HG03432 (cell line): Measurements from ENCODE around the gene SPTAN1.
"Not testable (repeated sequence)": the region's sequence is repeated elsewhere in the genome, so short reads cannot be mapped to it uniquely, and the experiment has no call there.

ENCODE experiments used
- ATAC-seq: cut with Tn5 transposase; IDR thresholded peaks from one replicate; pipeline ENCODE4 v1.9.1; 2021; ENCODE audit warnings: mild to moderate bottlenecking, moderate library complexity; ENCODE audit not compliant: unreplicated experiment

SPTAN1 gene

DNA sequence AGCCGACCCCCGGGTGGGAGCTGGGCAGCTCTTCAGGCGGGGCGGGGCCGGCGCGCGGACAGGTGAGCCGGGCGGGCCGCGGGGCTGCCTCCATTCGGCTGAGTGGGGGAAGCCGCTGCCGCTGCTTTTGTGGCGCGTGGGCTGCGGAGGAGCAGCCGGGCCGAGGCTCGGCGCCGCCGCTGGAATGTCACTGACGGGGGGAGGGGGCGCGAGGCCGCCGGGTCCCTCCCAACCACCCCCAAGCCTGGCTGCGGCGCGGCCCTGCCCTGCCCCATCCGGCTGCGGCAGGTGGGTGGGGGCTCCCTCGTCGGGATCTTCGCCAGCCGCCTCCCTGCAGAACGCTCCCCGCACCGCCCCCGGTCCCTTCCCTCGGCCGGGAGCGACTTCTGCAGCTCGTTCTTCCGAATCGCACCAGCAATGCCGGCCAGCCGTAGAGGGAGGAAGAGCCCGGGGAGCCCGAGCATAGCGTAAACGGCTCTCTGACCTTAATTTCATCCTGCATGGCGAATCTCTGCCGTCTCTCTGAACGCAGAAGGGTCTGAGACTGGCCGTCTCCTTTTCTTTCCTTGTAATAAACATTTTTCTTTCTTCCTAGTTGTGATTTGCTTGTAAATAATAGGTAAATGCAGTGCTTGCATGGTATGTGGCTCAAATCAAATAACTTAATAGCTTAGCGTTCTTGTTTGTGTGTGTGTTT is 505 bp downstream of the SPTAN1 start:
- peak; percentile 38 for ATAC-seq

DNA sequence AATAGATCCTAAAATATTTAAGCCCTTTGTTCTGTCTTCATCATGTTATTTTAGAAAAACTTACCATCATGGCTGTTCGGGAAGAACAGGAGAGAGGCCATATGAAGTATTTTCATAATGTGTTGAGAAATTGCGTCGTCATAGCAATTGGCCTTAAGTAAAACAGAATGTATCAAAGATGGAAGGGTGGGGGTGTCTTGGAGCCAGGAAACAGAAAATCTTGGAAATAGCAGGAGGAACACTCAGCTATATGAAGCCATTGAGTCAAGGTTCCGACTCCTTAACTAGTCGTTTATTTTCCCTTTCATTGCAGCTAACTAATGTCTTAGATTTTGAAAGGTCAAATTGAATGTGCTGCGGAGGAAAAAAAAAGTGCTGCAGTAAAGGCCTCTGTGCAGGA is 1.3 kb downstream of the SPTAN1 start:
- ATAC-seq = no peak

DNA sequence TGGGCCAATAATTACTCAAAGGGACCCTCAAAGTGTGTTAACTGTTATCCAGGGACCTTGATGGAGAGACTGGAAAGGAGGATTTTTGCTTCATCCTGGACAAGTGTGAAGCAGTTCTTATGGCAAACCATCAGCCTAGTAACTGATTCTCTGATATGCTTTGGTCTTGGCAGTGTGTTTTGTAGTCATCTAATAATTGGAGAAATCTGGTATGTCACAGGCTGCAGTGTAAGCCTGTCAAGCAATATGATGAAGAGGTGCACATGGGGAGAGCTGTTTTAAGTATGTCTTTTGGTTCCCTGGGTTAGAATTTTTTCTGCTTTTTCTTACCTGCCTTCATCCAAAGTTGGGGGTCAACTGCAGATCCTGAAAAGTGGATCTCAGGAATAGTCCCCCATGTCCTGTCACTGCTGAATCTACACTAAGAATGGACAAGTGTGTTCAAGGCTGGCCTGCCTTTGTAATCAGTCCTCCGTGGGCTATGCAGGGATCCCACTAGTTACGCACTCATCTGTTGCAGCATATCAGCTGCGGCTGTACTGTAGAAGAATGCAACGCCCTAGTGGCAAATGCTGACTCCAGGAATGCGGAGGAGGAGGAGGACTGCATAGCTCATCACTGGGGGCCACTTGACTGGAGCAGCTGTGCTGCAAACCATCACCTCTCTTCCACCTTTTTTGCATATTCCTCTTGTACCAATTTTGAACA is 1.9 kb downstream of the SPTAN1 start:
- no peak for ATAC-seq

DNA sequence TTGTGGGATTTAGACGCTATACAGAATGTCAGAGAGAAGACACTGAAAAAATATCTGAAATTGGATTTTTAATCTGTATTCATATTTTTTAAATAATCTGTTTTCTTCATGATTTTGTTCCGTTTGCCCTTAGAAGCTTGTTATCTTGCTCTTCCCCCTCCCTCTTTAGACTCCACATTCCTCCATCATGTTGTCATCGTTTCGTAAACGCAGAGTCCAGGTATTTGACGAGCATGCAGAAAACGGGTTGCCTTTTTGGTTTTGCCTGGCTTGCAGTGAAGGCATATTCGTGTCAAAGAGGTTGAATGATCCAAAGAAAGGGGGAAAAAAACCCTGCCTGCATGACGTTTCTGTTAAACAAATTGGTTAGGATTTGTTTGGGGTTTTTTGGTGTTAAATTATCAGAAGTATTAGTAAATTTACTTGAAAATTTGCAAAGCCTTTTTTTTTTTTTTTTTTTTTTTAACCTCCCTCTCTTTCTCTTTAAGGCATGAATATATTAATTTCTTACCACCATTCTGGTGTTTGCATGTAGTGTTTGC is 2.9 kb downstream of the SPTAN1 start:
- ATAC-seq = no peak

DNA sequence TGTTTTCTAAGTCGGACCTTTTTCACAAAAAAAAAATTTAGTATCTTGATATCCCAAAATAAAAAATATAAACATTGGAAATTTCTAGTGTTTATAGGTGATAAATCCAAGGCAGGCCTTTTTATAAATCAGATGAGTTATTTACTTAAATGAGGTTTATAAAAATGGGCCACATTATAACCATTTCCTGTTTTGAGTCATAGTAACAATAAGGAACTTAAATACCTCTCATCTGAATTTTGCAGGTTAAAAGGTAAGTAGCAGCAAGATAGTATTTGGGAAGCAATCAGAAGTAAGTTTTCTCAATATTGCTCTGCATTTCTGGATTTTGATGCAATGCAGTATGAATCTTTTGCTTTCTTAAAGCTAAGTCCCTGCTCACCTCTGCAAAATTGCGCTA is 3.9 kb downstream of the SPTAN1 start:
- no peak for ATAC-seq

DNA sequence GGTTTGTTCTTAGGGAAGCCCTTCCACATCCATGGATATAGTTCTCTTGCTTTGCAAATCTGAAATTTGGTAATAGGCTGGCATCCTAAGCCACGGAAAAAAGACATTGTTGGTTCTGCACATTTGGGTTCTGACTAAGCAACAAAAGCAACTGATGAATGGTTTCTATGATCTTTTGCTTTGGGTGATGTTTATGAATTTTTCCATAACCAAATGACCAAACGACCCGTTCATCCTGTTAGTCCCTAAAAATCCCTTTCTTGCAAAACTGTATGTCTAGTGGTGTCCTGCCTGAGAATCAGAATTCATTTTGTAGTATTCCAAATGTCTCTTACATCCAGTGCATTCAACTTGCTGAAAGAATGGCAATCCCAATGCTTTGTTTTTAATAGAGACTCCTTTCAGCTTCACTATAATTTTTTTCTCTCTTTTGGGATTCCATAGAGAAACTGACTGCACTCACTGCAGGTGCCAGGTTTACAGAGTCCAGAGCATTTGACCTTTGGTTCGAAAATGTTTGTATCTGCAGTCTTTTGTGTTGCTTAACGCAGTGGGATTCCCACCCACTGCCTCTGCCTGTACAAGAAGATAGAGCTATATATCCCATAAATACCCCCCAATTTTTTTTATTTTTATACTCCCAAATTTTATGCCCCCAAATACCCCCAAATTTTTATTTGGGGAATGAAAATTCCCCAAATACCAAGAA is 4.7 kb downstream of the SPTAN1 start:
- ATAC-seq = no peak

DNA sequence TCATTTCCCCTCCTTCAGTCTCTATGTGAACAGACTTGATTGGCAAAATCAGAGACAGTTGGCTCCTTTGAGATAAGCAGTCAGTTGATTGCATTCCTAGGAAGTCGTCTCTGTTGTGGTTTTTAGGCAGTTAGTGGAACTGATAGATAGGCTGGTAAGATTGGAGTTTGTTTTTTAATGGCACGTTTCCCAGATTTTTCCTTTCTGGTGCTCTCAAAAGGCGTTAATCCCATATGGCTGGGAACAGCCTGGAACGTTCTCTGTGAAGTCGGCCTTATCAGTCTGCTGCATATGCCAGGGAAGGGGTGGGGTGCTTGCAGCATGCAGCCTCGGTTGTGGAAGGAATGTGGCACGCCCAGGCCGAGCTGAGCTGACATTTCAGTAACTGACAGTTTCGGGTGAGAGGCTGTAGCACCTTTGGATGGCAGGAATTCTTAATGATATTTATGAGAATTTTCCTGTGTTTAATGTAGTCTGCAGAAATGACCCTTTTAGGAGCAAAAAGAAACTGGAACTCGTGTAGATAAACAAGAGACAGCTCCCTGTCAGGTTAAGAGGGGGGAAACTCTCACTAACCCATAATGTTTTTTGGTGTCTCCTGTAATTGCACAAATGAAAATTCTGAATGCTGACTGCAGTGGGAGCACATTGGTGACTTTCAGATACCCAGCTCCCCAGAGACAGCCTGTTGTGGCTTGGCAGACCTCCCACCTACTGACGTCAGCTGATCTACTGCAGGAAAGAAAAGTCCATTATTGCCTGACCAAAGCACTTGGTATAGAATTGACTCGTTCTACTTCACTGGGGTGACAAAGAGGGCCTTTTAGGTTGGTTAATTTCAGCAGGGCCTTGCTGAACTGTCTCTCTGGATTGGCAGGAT is 6.3 kb downstream of the SPTAN1 start:
- ATAC-seq = peak; percentile 77

DNA sequence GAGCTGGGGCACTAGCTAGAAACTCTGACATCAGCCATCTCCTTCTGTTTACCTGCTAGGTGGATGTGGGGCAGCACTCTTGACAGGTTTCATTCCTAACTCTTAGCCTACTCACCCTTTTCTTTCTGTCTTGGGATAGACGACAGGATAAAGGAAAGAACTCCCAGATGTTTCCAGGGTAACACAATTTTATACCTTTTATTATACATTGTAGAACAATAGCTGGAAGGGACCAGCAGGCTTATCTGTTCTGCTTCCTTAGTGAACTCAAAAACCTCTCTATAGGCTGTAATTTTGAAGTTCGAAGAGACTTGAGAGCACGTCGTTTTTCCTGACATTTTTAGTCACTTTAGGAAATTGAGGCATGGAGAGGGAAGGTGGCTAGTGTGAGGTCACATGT is 13.2 kb downstream of the SPTAN1 start:
- ATAC-seq = no peak

DNA sequence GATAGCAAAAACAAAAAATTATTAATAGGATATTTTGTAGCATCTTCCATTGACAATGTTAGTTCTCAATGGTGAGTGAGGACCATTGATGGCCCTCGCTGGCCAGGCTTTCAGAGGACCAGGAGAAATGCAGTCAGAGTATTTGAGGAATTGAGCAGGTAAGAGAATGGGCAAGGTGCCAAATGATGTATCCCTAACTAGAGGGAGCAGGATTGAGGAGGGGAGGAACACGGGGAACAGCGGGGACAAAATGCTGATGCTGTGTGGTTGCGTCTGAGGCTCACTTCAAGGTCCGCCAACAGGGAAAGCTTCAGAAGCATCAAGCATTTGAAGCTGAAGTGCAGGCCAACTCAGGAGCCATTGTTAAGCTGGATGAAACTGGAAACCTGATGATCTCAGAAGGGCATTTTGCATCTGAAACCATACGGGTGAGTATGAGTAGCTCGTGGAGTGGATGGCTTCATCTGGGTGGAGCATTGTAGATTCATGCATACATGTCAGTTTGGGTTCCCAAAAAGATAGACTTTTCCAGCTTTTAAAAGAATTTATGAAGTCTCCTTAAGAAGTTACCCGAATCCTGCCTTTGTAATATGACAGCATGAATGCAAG is 16.2 kb downstream of the SPTAN1 start:
- no peak for ATAC-seq

DNA sequence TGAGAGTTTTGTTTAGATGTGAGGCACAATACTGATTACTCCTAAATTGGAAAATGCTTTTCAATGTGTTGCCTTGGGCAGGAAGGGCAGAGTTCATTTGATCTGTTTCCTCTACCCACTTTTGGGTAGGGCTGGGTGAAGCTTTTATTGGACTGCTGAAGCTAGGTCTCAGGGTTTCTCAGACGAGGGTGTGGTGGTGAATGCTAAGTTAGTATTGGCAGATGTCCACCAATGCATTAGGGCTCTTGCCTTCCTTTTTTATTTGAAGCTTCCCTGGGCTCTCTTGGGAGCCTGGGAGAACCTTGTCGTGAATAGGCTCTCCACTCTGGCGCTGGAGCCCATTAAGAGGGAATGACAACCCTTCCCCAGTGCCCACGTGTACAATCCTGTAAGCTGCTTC is 23.1 kb downstream of the SPTAN1 start:
- ATAC-seq = no peak

DNA sequence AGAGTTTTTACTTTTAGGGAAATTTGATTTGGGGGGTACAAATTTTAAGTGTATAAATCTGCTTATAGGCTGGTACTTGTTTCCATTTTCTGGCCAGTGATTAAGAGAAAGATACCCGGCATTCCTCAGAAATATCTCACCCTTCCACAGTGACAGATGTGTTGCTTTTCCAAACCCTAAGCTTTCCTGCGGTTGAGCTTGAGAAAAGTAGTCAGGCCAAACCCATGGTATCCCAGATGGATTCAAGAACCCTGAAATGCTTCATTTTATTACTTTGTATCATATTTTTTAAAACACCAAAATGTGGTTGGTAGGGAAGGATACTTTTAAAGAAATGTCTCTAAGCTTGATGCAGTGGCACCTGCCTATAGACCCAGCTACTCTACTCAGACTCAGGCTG is 23.5 kb downstream of the SPTAN1 start:
- no peak for ATAC-seq

DNA sequence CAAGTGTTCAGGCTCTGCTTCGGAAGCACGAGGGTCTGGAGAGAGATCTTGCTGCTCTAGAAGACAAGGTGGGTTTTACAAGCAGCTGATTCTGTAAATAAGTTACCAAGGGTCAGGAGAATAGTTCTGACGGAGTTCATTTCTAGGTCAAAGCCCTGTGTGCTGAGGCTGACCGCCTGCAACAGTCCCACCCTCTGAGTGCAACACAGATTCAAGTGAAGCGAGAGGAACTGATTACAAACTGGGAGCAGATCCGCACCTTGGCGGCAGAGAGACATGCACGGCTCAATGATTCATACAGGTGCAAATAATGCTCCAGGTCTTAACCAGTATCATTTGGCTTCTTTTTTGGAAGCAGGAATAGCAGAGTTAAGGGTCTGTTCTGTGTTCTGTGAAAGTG is 24.8 kb downstream of the SPTAN1 start:
- ATAC-seq = no peak

DNA sequence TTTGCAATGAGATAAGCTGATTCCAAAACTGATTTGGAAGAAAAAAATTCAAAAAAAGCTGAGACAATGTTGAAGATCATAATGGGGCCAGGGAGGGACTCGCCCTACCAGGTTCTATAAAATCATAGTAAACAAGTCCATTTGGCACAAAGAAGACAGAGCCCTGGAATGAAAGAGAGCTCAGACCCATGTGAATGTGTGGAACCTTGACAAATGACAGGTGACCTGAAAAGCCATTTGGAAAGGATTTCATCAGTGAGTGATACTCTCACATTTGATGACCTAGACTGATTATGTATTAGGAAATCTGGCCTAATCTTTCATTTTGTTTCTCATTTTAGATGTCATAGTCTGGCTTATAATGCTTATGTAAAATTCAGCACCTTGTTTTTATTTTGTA is 26.8 kb downstream of the SPTAN1 start:
- no peak for ATAC-seq

DNA sequence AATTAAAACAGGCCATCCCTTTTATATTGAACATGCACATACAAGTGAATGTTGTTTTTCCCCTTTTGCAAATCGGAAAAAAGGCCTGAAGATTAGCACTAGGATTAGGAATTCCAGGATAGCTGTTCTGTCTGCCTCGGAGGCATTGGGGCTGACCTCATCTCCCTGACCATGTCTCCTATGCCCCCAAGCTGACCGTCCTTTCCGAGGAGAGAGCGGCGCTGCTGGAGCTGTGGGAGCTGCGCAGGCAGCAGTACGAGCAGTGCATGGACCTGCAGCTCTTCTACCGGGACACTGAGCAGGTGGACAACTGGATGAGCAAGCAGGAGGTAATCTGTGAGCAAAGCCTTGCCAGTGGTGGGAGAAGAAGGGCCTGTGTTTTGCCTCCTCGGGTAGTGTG is 28.3 kb downstream of the SPTAN1 start:
- ATAC-seq = no peak

DNA sequence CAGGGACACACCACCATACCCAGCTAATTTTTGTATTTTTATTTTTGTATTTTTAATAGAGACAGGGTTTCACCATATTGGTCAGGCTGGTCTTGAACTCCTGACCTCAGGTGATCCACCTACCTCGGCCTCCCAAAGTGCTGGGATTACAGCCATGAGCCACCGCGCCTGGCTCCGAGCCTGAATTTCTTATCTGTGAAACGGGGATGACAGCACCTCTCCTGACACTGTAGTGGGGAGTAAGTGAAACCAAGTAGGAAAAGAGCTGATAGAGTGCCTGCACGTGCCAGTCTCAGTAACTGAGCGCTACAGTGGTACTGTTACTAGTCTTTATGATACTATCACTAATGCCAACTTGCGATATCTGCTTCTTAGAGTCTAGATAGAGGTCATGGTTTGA is 32.8 kb downstream of the SPTAN1 start:
- not testable (repeated sequence) for ATAC-seq

DNA sequence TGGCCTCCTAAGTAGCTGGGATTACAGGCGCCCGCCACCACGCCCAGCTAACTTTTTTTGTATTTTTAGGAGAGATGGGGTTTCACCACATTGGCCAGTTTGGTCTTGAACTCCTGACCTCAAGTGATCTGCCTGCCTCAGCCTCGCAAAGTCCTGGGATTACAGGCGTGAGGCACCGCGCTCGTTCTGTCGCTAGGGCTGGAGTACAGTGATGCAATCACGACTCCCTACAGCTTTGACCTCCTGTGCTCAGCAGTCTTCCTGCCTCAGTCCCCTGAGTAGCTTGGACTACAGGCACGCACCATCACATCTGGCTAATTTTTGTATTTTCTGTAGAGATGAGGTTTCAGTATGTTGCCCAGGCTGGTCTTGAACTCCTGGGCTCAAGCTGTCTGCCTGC is 34.5 kb downstream of the SPTAN1 start:
- not testable (repeated sequence) for ATAC-seq

DNA sequence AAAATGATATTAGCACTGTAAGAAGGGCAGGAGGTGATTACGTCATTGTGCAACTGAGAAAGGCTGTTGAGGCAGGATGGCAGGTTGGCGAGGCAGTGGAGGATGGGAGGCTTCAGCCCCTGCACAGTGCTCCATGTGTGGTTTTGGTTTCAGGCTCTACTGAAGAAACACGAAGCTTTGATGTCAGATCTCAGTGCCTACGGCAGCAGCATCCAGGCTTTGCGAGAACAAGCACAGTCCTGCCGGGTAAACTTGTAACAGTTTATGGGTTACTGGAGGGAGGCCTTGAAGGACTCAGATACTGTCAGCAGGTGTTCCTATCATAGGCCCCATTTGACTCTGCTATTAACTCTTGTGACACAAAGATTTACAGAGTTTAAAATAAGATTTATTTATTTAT is 35.1 kb downstream of the SPTAN1 start:
- no peak for ATAC-seq

DNA sequence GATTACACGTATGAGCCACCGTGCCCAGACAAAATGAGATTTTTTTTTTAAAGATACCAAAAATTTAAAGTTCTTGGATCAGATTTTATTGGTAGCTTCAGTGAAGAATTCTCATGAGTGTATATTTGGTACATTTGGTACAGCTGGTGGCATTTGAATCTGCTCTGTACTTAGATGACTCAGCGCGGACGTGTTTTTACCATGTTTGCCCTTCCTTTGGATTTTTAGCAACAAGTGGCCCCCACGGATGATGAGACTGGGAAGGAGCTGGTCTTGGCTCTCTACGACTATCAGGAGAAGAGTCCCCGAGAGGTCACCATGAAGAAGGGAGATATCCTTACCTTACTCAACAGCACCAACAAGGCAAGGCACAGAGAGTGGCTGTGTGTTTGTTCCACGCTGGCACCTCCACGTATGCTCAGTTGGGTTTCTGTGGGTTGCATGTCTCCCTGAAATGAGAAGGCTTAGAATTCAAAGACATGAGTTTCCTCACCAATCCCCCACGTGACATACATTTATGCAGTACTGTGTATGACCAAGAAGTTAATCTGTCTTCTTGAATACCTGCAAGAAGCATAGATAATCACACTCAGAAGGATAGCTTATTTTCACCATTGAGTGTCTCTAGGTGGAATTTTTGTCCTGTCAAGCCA is 36.3 kb downstream of the SPTAN1 start:
- no peak for ATAC-seq

DNA sequence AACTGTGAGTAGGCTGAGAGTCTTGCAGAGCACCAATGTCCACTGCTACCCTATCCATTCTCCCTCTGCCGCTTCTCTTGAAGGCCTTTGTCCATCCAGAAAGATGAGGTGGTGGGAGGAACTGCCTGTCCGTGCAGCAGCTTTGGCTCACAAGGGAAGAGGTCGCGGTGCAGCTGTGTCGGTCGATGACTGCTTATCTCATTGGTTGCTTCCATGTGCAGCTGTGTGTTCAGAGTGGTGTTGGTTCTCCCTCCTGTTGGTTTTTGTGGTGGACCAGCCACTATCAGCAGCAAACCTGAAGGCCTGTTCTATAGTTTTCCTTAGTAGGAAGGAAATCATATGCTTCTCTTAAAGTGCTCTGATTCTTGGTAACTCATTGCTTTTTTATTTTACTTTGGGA is 40.7 kb downstream of the SPTAN1 start:
- ATAC-seq = no peak

DNA sequence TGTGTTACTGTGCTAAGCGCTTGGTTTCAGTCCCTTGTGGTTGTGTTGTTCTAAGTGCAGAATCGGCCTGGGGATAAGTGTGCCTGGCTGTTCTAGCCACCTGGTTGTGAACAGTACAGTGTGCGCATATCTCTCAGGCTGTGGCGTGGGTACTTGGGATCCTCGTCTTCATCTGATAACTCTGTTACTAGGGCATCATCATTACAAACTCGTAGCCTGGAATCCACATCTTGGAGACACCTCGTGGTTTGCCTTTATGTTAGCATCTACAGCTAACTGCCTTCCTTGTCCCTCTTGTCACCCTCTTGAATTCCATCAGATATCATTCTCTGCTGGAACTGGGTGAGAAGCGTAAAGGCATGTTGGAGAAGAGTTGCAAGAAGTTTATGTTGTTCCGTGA is 41.5 kb downstream of the SPTAN1 start:
- no peak for ATAC-seq
